Loucy (cell line): ENCODE results near the gene SNU13.

Experiments
- H2AFZ ChIP-seq: fragments of 200-600 bp; sonication (generic); 2 replicates; pipeline ENCODE4 v1.6.0; 2016; ENCODE audit warnings: antibody characterized with exemption, mild to moderate bottlenecking, low read length, moderate library complexity
- H3F3A ChIP-seq: fragments of 200-600 bp; 2 replicates; pipeline ENCODE4 v1.6.0; 2016; ENCODE audit warnings: antibody characterized with exemption, low read depth, mild to moderate bottlenecking
- H3K27me3 ChIP-seq: fragments of 200-600 bp; sonication (generic); 2 replicates; pipeline ENCODE4 v1.6.1; 2014; ENCODE audit warnings: low read length, mild to moderate bottlenecking; ENCODE audit not compliant: insufficient read depth, poor library complexity, severe bottlenecking
- H3K36me3 ChIP-seq: fragments of 200-600 bp; sonication (generic); 2 replicates; pipeline ENCODE4 v1.6.1; 2016; ENCODE audit warnings: low read length; ENCODE audit not compliant: insufficient read depth
- H3K4me1 ChIP-seq: fragments of 200-600 bp; sonication (generic); 2 replicates; pipeline ENCODE4 v1.5.1; 2014; ENCODE audit warnings: low read length, mild to moderate bottlenecking; ENCODE audit not compliant: insufficient read depth, poor library complexity, severe bottlenecking
- H3K4me2 ChIP-seq: fragments of 200-600 bp; sonication (generic); 2 replicates; pipeline ENCODE4 v1.6.0; 2014; ENCODE audit warnings: antibody characterized with exemption, low read length, low read depth, mild to moderate bottlenecking; ENCODE audit not compliant: poor library complexity, severe bottlenecking
- H3K4me3 ChIP-seq: fragments of 200-600 bp; sonication (generic); 2 replicates; pipeline ENCODE4 v1.5.1; 2014; ENCODE audit warnings: low read length, mild to moderate bottlenecking, mixed read lengths; ENCODE audit not compliant: poor library complexity, severe bottlenecking
- H3K79me2 ChIP-seq: fragments of 200-600 bp; sonication (generic); 2 replicates; pipeline ENCODE4 v1.6.1; 2014; ENCODE audit warnings: low read length; ENCODE audit not compliant: insufficient read depth
- H3K9ac ChIP-seq: fragments of 200-600 bp; sonication (generic); 2 replicates; pipeline ENCODE4 v1.6.0; 2014; ENCODE audit warnings: mild to moderate bottlenecking, low read depth, low read length, moderate library complexity; ENCODE audit not compliant: poor library complexity, severe bottlenecking
- H3K9me2 ChIP-seq: fragments of 200-600 bp; sonication (generic); replicated peaks from 2 replicates; pipeline ENCODE4 v1.6.1; 2016; ENCODE audit warnings: low read depth, low read length, mixed read lengths
- H3K9me3 ChIP-seq: fragments of 200-600 bp; sonication (generic); 2 replicates; pipeline ENCODE4 v1.6.1; 2014; ENCODE audit warnings: mild to moderate bottlenecking, antibody characterized with exemption, low read length, low read depth; ENCODE audit not compliant: insufficient read depth
- H4K20me1 ChIP-seq: fragments of 200-600 bp; sonication (generic); 2 replicates; pipeline ENCODE4 v1.6.0; 2014; ENCODE audit warnings: antibody characterized with exemption, low read length, mild to moderate bottlenecking; ENCODE audit not compliant: insufficient read depth, poor library complexity, severe bottlenecking
- CTCF ChIP-seq: fragments of 200-600 bp; sonication (generic); conservative IDR thresholded peaks from 2 replicates; pipeline ENCODE4 v1.5.1; 2014; ENCODE audit warnings: mild to moderate bottlenecking, antibody characterized with exemption, low read length
- EZH2phosphoT487 ChIP-seq: fragments of 200-600 bp; IDR thresholded peaks from 2 replicates; pipeline ENCODE4 v1.6.1; 2018; ENCODE audit warnings: antibody characterized with exemption, mild to moderate bottlenecking, moderate library complexity, borderline replicate concordance

Gene SNU13

GRCh38 chr22:41713004-41713403 is 24.3 kb upstream of the SNU13 start:
- Histone ChIP-seq H3K27me3 (no peaks in the 10 kb centered on the region), H3K4me2 (no peak overlapping the region), H3K79me2 (no peaks in the 10 kb centered on the region), H3K9ac (no peak overlapping the region), H3K36me3 (no peaks in the 10 kb centered on the region), H3K4me1 (no peaks in the 10 kb centered on the region), H3F3A (no peaks in the 10 kb centered on the region), H3K9me3 (no peaks in the 10 kb centered on the region), H4K20me1 (no peaks in the 10 kb centered on the region), H3K9me2 (no peaks in the 10 kb centered on the region), H2AFZ (no peak overlapping the region), H3K4me3 (no peak overlapping the region)
- TF ChIP-seq CTCF (no peak), EZH2phosphoT487 (no peak)

- Histone ChIP-seq H3K27me3 (no peaks in the 10 kb centered on the region), H3K36me3 (no peaks in the 10 kb centered on the region), H3F3A (no peaks in the 10 kb centered on the region), H3K9me3 (no peaks in the 10 kb centered on the region), H4K20me1 (no peaks in the 10 kb centered on the region), H3K4me1 (no peaks in the 10 kb centered on the region), H3K4me3 (no peak overlapping the region), H3K9ac (no peak overlapping the region), H3K4me2 (no peak overlapping the region), H3K9me2 (no peaks in the 10 kb centered on the region), H2AFZ (no peak overlapping the region), H3K79me2 (no peaks in the 10 kb centered on the region)
- TF ChIP-seq EZH2phosphoT487 = no peak
- no peak for TF ChIP-seq CTCF
Observed at GRCh38 chr22:41709341-41709740, 20.7 kb upstream of the SNU13 start.

- H4K20me1 ChIP-seq = no peaks in the 10 kb centered on the region
- H3K4me1 ChIP-seq = no peaks in the 10 kb centered on the region
- no peaks in the 10 kb centered on the region for H3K9me3 ChIP-seq
- no peak overlapping the region for H3K4me3 ChIP-seq
- H3K36me3 ChIP-seq = no peaks in the 10 kb centered on the region
- no peak for TF ChIP-seq CTCF
- TF ChIP-seq EZH2phosphoT487 = no peak
- H3K27me3 ChIP-seq = no peaks in the 10 kb centered on the region
- no peak overlapping the region for H2AFZ ChIP-seq
- no peak overlapping the region for H3K4me2 ChIP-seq
- no peak overlapping the region for H3K9ac ChIP-seq
- H3F3A ChIP-seq = no peaks in the 10 kb centered on the region
- no peaks in the 10 kb centered on the region for H3K79me2 ChIP-seq
- H3K9me2 ChIP-seq = no peaks in the 10 kb centered on the region
Observed at GRCh38 chr22:41702763-41703162, 14.1 kb upstream of the SNU13 start.
